Activated CD4-positive, alpha-beta T cell treated with anti-CD3 and anti-CD28 coated beads for 1 hour (primary cell): Measurements from ENCODE around the gene KIAA1671.

Experiments used
- DNase-seq: peaks from one replicate; pipeline ENCODE4 v3.0.0-alpha.2; 2020

Gene KIAA1671

GRCh38 chr22:24982301-24983056 is 30.0 kb downstream of the KIAA1671 start:
- DNase-seq = no peak

DNA sequence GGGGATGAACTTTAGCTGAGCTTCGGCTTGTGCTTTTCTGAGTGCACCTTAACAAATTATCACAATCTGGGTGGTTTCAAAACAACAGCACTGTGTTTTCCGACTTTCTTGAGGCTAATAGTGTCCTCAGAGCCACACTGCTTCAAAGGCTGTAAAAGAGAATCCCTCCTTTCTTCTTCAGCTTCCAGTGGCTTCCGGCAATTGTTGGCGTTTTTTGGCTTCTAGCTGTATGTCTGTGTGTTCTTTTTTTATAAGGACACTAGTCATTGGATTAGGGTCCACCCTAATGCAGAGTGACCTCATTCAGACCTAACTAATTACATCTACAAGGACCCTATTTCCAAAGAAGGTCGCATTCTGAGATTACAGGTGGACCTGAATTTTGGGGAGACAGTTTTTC is 30.6 kb downstream of the KIAA1671 start:
- no peak for DNase-seq

GRCh38 chr22:24984122-24984521 is 31.6 kb downstream of the KIAA1671 start:
- DNase-seq = no peak

GRCh38 chr22:24985826-24986214 is 33.3 kb downstream of the KIAA1671 start:
- DNase-seq = no peak

- no peak for DNase-seq
Measured at GRCh38 chr22:24986816-24987215, 34.3 kb downstream of the KIAA1671 start.

DNA sequence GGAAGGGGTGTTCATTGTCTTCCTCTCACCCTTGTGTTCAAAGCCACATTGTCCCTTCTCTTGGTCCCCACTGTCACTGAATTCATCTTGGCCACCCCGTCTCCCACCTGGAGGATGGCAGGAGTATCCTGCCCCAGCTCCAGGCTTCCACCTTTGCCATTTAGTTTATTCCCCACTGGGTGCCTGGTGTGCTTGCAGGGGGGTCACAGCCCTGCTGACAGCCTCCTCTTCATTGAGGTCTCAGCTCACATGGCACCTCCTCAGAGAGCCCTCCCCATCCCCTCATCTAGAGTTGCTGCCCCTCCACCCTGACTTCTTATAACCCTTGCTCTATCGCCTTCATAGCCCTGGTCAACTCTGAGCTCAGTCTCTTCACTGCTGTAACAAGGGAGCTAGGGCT is 36.6 kb downstream of the KIAA1671 start:
- DNase-seq = no peak

DNA sequence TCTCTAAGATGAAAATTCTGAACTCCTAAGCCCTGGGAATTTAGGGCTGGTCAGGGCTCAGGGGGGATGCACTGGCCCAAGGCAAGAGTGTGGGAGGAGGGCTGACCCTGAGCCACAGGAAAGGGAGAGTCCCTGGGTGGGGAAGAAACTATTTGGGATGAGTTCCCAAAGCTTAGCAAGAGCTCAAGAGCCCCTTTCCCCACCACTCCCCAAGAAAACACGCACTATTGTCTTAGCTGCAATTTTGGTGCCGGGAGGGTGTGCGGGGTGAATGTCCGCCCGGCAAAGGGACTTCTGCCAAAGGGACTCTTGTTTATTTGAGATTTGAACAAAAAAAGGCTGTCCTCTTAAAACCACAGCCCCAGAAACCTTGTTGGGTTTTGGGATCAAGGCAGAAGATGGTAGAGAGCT is 37.0 kb downstream of the KIAA1671 start:
- no peak for DNase-seq

DNA sequence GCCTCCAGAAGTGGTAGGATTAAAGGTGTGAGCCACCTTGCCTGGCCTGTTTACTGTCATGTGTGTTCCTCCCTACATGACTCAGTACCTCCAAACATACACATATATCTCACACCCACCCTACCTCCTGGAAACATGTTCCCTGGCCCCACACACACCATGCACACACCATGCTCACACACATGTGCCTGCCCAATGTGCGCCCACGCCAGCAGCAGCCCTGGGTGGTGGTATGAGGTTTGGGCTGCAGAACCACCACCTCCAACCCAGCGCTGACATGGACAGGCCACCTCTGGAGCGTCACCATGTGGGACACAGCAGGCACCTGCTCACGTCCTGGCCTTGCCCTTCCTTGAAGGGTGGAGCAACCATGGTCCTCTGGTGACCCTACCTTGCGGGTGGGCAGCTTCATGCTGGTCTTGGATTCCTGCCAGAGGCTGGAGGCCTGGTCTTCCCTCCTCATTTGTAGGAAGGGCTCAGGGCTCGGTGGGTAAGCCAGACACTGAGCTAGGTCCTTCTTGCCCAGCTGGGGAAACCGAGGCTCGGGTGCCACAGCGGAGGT is 37.9 kb downstream of the KIAA1671 start:
- no peak for DNase-seq

DNA sequence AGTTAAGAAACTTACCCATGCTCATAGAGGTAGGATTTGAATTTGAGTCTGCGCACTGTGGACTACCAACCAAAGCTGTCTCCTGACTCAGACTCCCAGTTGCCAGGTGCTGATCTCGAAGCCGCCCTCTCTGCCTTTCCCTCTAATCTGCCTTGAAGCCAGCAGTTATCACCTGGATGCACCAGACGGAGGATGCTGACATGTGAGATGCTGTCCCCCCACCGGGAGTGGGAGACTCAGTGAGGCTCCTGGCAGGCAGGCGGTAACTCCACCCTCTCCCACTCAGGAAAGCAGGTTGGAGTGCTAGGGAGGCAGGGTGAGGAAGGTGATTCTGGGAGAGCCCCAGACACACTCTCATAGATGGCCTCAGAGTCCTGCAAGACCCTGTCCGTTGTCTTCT is 40.4 kb downstream of the KIAA1671 start:
- DNase-seq = no peak

DNA sequence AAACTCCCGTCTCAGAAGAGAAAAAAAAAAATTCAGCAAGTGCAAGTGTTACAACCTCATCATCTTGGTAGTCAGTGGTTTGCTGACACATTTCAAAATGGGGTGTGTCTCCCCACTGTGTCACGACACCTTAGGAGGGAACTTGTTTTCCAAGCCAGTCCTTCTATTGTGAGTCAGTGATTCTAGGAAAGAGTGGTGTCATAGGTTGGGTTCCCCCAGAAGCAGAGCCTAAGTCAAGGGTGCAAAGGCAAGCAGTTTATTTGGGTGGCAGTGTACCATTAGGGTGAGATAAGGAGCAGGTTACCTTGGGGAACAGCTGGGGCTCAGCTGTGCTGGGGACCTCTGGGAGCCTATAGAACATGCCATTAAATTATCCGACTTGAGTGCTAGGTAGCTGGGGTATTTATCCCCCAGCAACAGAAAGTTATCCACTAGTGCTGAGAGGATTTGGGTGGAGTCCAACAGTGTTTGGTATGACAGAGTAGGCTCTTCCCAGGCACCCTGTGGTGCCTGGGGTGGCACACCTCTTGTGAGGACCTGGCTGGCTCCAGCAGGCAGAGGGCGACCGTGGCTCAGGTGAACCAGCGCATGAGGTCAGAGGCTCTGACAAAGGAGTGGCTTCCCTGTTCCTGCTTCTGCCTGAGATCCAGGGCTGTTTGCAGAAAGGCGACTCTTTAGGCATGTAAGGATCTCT is 41.7 kb downstream of the KIAA1671 start:
- DNase-seq = no peak

DNA sequence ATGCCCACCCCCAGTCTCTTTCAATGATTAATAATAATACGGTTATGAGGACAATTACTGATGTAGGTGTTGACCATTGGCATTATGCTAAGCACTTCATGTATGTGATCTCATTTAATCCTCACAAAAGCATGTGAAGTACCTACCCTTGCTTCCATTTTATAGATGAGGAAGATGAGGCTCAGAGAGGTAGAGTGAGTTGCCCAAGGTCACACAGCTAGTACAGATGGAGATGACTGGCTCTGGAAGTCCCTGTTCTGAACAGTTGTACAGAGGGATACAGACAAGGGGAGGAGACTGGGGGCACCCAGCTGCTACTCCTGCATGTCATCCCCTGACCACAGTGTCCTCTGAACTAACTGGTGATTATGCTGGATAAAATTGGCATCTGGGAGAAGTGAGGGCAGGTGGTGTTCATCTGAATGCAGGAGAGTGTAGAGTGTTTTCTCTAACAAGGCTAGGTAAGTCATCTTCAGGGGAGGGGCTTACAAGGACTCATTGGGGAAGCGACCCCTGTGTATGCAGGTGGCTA is 43.2 kb downstream of the KIAA1671 start:
- no peak for DNase-seq

GRCh38 chr22:24996420-24996952 is 44.0 kb downstream of the KIAA1671 start:
- DNase-seq = no peak

DNA sequence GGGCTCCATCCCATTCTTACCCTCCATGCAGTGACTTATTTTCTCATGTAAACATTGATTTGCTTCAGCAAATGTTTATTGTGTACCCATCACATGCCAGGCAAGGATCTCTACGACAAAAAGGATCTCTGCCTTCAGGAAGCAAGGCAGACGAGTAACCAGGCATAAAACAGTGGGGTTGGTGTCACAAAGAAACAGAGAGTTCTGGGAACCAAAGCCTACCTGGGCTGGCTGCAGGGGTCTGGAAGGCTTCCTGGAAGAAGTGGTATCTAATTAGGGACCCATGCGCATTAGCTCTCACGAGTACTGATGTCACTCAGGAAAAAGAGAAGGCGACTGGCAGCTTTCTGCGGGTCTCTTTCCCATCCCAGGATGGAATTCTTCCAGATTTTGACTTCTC is 44.5 kb downstream of the KIAA1671 start:
- DNase-seq = no peak

- no peak for DNase-seq
Measured at GRCh38 chr22:25000686-25001085, 48.2 kb downstream of the KIAA1671 start.

GRCh38 chr22:25002241-25002985 is 49.9 kb downstream of the KIAA1671 start:
- DNase-seq = no peak

GRCh38 chr22:25006354-25006753 is 53.8 kb downstream of the KIAA1671 start:
- no peak for DNase-seq

DNA sequence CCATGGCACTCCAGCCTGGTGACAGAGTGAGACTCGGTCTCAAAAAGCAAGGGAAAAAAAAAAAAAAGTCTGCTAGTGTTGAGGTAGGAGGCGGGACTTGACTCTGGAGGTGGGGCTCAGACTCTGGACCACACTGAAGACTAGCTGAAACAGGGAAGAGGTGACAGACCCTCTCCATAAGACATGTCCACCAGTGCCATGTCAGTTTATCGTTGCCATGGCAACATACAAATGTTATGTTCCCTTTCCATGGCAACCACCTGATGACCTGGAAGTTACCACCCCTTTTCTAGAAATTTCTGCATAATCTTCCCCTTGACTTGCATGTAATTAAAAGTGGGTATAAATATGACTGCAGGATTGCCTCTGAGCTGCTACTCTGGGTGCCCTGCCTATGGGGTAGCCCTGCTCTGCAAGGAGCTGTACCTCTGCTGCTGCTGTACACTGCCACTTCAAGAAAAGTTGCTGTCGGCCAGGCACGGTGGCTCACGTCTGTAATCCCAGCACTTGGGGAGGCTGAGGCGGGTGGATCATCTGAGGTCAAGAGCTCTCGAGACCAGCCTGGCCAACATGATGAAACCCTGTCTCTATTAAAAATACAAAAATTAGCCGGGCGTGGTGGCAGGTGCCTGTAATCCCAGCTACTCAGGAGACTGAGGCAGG is 55.1 kb downstream of the KIAA1671 start:
- DNase-seq = no peak

DNA sequence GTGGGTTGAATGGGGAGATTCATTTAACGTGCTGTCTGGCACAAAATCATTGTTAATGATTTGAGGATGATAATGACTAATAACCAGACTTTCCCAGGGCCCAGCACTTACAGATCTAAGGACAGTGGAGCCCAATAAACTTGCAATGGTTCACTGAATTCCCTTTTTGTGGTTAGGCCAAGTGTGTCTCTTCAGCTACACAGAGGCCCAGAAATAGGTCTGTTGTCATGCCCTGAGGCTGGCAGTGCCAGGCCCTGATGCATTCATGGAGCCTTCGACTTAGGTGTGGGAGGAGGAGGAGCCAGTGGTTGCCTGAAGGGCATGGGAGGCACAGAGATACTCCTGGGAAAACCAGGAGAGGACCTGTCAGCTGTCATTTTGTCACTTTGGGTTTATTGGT is 56.1 kb downstream of the KIAA1671 start:
- no peak for DNase-seq

- no peak for DNase-seq
Measured at GRCh38 chr22:25012741-25013143, 60.2 kb downstream of the KIAA1671 start.

DNA sequence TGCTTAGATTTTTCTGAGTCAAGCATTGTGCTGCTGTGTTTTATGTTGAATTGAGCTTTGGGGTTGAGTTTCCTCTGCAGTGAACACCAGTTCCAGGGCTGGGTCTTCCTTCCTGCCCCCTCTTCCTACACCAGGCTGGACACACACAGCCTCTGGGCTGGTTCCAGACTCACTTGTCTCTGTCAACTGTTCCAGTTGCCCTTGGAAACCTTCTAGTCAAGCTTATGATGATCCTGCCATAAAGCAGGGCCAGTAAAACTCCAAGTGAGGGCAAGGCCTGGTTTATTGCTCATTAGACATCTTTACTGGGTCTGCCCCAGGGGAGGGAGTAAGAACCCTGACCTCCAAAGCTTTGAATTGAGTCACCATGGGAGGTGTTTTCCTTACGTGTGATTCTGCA is 61.1 kb downstream of the KIAA1671 start:
- no peak for DNase-seq

DNA sequence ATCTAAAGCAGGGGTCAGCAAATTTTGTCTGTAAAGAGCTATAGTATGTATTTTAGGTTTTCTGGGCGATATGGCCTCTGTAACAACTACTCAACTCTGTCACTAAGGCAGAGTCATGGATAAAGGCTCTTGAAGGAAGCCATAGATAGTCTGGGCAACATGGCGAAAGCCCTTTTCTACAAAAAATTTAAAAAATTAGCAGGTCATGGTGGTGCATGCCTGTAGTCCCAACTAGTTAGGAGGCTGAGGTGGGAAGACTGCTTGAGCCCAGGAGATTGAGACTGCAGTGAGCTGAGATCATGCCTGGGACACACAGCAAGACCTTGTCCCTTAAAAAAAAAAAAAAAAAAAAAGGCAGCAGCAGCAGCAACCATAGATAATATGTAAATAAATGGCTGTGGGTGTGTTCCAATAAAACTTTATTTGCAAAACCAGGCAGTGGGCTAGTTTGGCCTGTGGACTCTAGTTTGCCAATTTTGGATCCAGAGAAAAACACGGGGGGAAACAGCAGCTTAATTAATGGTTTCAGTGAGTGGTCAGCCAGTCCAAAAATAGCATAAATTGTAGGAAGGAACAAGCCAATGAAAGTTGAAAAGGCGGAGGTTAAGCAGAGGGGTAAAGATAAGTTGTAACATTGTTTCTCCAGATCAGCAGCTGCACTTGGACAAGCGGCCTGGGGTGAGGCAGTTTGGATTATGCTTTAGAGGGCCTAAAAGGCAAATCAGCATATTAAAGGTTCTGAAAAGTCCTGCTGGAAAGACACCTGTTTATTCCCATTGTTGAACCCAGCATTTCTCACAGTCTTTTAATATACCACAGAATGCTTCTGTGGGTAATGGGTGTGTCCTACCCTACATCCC is 62.6 kb downstream of the KIAA1671 start:
- DNase-seq = no peak
